GM11168 (cell line): Measurements from ENCODE around the gene MEPE.

Source experiments
- in situ Hi-C: fragments of 300-500 bp; cut with MboI; formaldehyde crosslinking; loops from one replicate; pipeline ENCODE4 v1.12.0; 2022; ENCODE audit warnings: low sequenced_read_pairs; ENCODE audit not compliant: unreplicated experiment

Gene MEPE, protein sequence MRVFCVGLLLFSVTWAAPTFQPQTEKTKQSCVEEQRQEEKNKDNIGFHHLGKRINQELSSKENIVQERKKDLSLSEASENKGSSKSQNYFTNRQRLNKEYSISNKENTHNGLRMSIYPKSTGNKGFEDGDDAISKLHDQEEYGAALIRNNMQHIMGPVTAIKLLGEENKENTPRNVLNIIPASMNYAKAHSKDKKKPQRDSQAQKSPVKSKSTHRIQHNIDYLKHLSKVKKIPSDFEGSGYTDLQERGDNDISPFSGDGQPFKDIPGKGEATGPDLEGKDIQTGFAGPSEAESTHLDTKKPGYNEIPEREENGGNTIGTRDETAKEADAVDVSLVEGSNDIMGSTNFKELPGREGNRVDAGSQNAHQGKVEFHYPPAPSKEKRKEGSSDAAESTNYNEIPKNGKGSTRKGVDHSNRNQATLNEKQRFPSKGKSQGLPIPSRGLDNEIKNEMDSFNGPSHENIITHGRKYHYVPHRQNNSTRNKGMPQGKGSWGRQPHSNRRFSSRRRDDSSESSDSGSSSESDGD

DNA sequence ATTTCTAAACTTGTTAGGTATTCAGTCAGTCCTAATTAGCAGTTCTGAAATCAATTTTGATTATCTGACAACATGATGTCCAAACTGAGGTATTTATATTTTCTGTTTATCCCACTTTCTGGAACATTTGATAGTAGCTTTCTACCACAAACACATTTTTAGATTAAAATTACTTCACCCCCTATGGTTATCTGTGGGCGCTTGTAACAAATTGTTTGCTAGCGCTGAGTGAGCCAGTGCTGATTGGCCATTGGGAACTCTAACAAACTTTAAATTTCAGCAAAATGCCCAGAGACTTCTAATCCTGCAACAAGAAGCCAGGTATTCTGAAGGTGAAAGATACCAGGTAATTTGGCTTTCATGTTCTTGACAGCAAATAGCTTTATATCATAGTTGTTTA lies at the start of gene MEPE:
Gene MEPE (plus strand): TSS at position 301 of the 400 bp plus-strand sequence. CDS start 1,746 bp downstream, outside the sequence.
- in situ Hi-C loops = no loop called here

DNA sequence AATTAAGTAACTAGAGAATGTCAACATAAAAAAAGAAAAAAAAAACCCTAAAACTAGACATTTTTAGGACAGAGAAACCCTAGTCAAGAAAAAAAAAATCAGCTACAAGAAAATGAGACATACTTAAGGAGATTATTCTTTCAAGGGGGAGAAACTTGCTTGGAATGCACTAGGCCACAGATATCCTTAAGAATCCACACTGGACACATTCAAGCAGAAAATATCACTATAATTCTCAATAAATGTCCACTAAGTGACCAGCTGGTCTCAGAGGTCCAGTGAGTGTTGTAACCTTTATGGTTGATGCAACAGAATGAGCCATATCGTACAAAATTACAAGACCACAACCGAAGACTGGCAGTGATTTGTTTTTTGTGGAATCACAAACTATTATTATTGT lies 49.0 kb upstream of the MEPE start:
- in situ Hi-C loops = no loop called here

DNA sequence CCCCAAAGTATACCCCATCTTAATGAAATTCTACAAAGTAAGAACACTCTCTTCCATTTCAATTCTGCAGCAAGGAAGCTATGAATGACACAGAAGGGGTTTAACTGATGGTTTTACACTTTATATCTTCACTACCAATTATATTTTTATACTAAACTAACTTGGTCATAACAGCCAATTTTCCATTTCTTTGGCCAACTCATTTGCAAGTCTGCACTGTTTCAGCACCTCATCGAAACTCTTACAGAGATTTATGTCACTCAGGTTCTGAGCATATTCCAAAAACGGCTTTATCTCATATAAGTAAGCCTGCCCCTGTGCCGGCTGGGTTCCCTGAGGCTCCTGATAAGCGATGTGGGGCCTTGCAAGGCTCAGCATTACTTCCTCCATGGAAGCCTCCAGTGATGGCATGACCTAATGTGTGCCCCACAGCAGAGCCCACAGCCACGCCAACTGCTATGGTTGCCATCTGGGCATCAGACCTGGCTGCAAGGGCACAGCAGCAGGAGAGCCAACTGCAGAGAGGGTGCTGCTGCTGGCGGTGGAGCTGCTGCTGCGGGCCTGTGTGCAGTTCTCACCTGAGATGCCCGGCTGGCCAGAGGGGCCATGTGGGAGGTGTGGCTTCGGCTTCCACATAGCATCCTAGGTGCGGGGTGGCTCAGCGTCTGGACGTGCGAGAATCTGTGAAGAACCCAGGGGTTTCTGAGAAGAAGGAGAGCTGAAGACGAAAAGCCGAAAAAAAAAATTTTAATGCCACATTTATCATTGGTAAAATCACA lies 46.8 kb upstream of the MEPE start:
- in situ Hi-C loops = no loop called here

DNA sequence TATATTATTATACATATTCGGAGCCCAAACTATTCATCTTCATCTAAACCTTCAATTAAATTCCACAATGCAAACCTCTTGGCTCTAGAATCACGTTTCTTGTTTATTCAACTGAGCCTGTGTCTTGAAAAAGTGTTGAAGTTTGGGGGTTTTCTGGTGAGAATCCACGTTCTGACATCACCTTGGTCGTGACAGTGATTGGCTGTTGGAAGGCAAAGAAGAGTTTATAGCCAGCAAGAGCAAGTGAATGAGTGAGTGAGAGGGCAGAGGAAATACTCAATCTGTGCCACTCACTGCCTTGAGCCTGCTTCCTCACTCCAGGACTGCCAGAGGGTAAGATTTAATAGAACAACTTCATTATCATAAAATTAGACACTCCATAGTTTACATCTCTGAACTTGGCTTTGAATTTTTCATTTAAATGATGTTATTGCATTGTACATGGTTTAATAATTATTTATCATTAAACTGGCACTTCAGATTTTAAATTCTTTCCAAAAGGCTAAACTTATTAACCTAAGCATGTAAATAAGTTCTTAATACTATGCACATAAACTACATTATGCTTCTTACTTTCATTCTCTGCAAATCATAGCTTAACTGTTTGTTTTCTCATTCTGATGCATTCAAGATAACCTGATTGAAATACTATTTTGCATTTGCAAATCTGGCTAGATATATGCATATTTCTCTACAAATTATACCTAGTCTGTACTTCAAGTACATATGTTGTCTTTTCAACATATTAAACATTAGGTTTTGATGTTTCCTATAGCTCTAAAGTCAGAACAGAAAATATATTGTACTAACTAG lies 33.3 kb upstream of the MEPE start, which contains the start of gene IBSP:
Gene IBSP (plus strand): TSS at position 254 of the 813 bp plus-strand sequence. CDS start 2,808 bp downstream, outside the sequence.
- in situ Hi-C loops = no loop called here

DNA sequence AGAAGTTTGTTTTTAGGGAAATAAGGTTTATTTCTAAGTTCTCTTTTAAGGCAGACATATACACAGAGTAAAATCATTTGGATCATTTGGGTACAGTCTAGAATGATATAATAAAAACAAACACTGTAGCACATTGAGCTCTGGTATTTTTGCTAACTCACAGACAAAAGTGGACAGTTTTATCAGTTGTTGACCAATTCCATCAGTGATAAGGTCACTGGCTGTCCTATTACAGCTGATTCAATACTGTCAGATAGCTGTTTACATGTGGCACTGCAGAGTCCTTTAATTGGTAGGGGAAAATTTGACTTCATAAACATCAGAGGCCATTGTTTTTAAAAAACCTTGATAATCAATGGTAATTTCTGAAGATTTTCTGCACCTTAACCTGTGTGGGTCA lies 29.9 kb upstream of the MEPE start:
- in situ Hi-C loops = no loop called here

DNA sequence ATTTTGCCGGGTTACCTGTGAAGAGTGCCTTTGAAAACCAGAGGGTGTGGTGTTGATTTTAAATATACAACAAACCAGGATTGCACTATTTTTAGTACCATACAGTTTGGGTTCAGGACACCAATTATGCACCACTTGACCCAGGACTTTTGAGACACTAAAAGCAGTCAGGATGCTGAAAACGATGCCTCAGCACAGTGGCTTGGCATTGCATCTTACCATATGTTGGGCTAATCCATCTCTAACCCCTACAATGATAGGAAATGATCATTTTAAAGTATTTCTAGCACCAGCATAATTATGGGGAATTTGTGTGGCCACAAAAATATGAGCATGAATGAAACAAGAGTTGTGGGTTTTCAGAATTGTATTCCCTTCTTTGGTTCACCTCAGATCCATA lies 29.3 kb upstream of the MEPE start:
- in situ Hi-C loops = no loop called here

DNA sequence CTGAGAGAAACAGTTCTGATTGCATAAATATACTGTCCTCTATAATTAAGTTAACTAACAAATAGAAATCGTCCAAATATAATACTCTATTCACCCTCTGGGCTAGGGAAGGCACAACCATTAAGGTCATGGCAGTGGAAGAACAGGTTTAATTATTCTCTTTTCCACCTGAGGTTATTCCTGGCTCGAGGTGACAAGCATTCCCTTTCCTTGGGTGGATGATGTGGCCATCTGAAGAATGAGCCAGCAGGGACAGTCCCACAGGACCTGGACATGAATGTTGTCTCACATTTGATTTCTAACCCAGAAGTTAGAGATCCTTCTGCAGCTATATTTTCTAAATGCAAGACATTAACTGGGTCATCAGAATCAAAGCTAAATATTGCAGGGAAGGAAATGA lies 27.9 kb upstream of the MEPE start:
- in situ Hi-C loops = no loop called here

DNA sequence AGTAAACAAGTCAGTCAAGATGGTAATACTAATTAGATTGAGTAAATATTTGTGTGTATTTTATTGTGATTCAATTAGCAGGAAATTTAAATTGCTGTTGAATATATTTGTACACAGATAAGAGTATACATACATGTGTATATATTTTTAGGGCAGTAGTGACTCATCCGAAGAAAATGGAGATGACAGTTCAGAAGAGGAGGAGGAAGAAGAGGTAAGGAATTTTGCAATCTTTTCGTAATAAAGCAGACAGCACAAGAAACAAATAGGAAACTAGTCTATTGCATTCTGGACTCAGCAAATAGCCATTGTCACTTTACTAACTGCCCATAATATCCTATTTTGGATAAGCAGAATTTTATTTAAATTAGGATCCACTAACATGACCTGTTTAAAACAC lies 26.8 kb upstream of the MEPE start:
- in situ Hi-C loops = no loop called here

DNA sequence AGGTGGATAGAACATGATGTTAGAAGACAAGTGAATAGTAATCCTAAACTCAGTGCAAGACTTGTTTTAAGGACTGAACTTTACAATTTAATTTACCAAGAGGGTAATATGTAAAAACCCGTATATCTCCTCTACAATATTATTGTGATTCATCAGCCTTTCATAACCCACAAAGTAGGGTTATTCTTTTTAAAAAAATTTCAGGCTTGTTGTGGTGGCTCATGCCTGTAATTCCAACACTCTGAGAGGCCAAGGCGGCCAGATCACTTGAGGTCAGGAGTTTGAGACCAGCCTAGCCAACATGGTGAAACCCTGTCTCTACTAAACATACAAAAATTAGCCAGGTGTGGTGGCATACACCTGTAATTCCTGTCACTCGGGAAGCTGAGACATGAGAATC lies 26.2 kb upstream of the MEPE start:
- in situ Hi-C loops = no loop called here

DNA sequence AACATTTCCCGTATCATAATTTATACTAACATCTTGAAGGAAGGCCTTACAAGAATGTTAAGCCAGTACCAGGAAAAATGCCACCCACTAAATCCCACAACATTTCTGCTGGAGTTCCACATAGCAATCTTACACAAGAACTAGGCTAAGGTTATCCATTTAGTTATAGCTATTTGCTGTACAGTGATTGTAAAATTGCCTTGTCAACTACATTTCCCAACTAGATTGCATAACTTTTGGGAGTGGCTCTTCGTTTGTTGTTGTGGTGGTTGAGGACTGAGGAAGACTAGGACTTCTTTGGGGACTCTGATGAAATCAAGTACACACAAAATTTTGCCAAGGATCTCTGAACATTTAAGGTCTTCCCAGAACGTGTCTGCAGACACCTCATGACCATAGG lies 25.4 kb upstream of the MEPE start:
- in situ Hi-C loops = no loop called here

DNA sequence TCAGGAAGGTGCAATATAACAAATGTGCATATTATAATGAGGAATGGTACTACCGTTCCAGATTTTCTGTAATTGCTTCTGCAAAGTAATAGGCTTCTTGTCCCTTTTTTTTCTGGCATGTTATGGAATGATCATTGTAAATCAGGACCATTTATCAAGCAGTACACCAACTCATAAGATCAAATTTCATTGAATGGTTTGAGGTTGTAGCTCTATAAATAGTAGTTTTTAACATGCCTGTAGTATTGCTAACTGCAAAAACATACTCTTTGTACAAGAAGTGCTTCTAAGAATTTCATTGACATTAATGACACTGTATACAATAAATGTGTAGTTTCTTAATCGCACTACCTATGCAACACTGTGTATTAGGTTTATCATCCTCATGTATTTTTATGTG lies 20.8 kb upstream of the MEPE start:
- in situ Hi-C loops = no loop called here

DNA sequence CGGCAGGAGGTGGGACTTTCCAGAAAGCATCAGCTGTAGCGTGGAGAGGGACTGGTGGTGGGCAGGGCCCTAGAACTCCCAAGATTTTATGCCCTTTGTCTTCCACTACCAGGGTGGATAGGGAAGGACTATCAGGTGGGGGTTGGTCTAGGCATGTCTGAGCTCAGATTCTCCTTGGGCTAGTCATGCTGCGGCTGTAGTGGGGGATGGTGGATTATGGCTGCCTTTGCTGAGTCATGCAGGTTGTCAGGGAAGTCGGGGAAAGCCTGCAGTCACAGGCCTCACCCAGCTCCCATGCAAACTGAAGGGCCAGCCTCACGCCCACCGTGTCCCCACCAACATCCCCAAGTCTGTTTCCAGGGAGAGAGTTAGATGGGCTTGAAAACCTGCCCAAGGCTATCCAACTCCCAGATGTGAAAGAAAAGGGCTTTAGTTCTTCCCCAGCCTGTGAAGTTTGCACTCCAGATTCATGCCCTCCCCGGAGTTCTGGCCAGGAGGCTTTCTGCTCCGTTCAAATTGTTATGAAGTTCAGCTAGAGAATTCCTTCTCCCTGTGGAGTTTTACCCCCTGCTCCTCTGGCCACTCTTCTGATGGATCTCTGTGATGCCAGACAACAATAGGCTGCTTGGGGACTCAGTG lies 13.4 kb upstream of the MEPE start:
- in situ Hi-C loops = no loop called here

DNA sequence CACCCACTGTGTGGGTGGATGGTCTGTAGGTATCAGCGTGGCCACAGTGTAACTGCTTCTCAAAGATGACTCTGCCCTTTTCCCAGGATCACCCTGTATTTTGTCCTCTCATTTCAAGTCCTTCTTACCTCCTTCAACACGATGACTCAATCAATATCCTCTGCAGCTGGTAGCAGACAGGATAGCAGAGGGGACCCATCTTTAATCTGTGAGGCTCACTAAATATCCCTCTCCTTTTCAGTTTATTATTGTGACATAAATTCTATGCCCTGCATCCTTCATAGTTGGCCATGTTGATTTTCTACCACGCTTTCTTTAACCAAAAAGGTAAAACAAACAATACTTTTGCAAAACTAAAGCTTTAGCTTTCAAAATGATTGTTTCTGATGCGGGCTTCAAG lies 9.6 kb upstream of the MEPE start:
- in situ Hi-C loops = no loop called here

DNA sequence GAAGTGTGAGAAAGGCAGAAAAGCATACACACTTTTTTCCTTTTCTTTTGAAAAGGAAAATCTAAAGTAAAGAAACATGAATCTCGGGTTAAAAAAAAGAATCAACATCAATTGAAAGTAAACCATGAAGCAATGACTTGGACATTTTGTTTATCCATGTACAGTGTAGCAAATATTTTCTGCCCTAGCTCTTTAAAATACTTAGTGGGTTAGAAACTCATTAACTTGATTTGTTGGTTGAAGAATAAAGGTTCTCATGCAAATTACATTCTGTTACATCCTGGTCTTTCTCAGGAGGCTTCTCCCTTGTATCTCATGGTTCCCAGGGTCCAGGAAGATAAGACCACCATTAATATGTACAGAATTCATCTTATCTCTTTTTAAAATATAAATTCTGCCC lies 9.0 kb upstream of the MEPE start:
- in situ Hi-C loops = no loop called here

DNA sequence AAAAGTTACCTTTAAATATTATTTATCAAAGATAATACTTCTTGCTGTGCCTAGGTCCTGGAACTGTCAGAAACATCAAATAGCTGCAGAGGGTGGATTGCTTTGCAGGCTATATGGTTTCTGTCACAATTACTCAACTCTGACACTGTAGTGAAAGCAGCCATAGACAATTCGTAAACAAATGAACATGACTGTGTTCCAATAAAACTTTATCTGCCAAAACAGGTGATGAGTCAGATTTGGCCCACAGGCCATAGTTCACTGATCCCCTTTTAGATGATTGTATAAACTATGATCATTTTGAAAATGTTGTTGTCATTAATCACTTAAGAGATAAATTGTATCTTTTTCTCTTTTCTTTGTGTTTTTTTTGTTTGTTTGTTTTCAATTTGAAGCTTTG lies 8.4 kb upstream of the MEPE start:
- in situ Hi-C loops = no loop called here

DNA sequence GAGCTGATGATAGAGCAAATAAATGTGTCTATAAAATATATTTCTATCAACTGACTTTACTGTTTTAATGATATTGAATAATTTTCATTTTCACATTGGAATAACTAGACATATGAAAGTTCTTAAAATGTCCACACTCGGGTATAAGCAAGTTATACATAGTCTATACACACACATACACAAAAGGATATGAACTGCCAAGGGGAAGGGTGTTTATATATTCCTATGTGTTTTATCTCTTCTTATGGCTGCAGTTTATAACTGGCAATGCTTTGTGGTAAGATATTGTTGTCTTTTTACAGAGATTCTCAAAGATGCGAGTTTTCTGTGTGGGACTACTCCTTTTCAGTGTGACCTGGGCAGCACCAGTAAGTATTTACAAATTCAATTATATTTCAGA lies 1.6 kb downstream of the MEPE start:
- in situ Hi-C loops = no loop called here

DNA sequence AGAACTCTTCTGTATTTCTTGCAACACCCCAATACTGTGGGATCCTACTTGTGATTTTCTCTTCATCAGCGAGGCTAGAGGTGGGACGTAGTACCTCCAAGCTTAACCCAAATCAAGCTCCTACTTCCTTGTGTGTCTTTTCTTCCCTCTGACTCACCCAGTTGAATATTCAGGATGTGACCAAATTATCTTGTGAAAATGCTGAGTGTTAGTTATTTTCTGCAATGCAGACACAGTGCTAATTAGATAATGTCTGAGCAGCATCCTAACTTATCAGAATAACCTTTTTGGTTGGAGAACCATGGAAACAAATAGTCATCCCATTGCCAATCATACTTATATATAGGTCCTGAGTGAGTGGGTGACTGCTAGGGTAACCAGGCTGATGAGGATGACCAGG lies 2.4 kb downstream of the MEPE start:
- in situ Hi-C loops = no loop called here

DNA sequence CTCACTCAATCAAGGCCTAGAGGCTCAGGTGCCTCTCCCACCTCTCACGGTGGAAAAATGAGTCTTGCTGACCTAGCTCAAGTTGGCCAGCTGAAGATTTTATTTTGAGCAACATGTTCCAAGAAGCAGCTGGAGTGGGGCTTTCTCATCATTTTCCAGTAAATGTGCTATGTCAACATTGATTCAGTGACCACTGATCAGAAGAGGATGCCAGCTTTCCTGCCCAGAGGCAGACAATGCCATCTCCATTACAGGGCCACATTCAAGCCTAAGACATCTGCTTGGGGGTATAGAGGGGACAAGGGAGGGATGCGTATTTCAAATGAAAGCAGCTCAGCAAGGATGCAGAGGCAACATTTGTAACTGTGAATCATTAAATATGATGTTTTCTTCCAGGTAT lies 3.0 kb downstream of the MEPE start:
- in situ Hi-C loops = no loop called here

DNA sequence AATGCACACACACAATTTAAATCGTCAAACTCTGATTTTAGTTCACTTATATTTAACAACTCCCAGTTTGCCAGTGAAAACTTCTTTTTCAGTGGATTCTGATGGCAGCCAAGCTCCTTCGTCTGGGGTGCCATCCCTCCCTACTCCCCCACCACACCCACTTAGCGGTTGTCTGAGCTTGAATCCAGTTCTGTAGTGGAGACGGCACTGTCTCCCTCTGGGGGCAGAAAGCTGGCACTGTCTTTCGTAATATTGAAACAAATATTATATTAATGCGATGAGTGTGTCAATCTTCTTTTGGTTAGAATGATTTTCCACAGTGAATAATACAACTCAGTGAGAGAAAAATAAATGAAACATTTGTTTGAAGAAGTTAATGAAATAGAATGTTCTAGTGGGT lies 5.4 kb downstream of the MEPE start:
- in situ Hi-C loops = no loop called here
